GM12874 (cell line): ENCODE data around the gene CD68.

Experiments used
- TF ChIP-seq, protein P1 (sequence below): IDR thresholded peaks from 2 replicates; pipeline ENCODE4 v1.5.1; 2011; ENCODE audit warnings: low read depth, mild to moderate bottlenecking, control low read depth, low read length, moderate library complexity; ENCODE audit not compliant: insufficient read depth

Gene CD68

DNA sequence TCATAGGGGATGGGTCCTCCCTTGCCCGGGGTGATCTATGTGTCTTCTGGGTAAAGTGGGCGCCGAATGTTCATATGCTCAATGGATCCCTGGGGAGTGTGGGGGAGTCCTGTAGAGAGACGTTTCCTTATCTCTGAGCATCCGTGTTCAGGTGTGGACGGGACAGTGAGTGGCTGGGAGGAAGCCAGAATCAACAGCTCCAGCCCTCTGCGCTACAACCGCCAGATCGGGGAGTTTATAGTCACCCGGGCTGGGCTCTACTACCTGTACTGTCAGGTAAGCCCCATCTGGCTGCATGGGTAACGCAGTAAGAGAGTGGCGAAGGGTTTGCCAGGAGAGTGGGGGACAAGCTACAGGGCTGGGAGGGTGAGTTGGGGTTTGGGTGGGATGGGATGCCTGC is 22.8 kb upstream of the CD68 start:
- TF ChIP-seq, protein P1, sequence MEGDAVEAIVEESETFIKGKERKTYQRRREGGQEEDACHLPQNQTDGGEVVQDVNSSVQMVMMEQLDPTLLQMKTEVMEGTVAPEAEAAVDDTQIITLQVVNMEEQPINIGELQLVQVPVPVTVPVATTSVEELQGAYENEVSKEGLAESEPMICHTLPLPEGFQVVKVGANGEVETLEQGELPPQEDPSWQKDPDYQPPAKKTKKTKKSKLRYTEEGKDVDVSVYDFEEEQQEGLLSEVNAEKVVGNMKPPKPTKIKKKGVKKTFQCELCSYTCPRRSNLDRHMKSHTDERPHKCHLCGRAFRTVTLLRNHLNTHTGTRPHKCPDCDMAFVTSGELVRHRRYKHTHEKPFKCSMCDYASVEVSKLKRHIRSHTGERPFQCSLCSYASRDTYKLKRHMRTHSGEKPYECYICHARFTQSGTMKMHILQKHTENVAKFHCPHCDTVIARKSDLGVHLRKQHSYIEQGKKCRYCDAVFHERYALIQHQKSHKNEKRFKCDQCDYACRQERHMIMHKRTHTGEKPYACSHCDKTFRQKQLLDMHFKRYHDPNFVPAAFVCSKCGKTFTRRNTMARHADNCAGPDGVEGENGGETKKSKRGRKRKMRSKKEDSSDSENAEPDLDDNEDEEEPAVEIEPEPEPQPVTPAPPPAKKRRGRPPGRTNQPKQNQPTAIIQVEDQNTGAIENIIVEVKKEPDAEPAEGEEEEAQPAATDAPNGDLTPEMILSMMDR, result no peak

DNA sequence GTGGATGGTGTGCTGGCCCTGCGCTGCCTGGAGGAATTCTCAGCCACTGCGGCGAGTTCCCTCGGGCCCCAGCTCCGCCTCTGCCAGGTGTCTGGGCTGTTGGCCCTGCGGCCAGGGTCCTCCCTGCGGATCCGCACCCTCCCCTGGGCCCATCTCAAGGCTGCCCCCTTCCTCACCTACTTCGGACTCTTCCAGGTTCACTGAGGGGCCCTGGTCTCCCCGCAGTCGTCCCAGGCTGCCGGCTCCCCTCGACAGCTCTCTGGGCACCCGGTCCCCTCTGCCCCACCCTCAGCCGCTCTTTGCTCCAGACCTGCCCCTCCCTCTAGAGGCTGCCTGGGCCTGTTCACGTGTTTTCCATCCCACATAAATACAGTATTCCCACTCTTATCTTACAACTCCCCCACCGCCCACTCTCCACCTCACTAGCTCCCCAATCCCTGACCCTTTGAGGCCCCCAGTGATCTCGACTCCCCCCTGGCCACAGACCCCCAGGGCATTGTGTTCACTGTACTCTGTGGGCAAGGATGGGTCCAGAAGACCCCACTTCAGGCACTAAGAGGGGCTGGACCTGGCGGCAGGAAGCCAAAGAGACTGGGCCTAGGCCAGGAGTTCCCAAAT is 22.2 kb upstream of the CD68 start:
- TF ChIP-seq, protein P1, result no peak

- TF ChIP-seq, protein P1, result no peak
These were observed 21.5 kb upstream of the CD68 start for GRCh38 chr17:7557775-7558543.

- TF ChIP-seq, protein P1, result no peak
These were observed 20.7 kb upstream of the CD68 start, which contains the start of gene TNFSF13 for GRCh38 chr17:7558544-7559319. TNFSF13 (plus strand) TSS chr17:7558750; CDS start chr17:7559040, 290 bp downstream.

DNA sequence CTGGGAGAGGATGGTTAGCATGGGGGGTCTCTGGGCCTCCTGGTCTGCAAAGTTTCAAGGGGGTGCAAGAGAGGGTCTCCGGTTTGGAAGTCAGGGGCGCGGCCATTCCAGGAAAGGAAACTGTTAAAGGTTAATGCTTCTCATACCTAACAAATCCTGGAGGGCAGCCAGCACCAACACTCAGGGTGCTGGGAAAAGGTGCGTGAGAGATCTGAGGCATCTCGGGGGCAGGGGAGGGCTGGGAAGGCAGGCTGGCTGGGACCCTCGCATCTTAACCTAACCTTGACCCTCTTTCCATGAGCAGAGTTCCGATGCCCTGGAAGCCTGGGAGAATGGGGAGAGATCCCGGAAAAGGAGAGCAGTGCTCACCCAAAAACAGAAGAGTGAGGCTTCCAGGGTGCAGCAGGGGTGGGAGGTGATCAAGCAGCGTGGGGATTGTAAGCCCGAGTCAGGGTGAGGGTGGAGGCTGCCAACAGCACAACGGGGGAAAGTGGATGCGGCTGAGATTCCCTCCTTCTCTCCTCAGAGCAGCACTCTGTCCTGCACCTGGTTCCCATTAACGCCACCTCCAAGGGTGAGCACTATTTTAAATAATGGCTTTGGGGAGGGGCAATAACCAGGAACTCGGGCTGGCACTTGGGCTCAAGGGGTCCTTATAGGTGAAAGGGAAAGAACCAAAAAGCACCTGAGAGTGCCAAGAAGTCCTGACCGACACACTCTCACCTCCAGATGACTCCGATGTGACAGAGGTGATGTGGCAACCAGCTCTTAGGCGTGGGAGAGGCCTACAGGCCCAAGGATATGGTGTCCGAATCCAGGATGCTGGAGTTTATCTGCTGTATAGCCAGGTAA is 19.9 kb upstream of the CD68 start:
- TF ChIP-seq, protein P1, result no peak

DNA sequence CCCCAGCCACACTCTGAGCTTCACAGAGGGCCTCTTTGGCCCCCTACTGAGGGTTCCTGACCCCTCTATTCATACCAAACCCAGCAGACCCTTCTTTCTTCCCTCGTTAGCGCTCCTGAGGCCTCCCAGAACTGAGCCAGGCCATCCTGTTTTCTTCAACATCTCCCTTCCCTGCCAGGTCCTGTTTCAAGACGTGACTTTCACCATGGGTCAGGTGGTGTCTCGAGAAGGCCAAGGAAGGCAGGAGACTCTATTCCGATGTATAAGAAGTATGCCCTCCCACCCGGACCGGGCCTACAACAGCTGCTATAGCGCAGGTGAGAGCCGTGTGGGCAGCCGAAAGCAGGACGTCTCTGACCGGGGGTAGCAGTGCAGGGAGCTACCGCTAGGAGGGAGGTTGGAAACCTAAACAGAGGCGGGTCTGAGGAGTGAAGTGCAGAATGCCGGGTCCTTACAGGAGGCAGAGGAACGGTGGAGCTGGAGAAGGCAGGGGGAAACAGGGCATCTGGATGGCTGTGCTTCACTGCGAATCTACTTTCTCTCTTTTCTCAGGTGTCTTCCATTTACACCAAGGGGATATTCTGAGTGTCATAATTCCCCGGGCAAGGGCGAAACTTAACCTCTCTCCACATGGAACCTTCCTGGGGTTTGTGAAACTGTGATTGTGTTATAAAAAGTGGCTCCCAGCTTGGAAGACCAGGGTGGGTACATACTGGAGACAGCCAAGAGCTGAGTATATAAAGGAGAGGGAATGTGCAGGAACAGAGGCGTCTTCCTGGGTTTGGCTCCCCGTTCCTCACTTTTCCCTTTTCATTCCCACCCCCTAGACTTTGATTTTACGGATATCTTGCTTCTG is 19.0 kb upstream of the CD68 start:
- TF ChIP-seq, protein P1, result peak; percentile 90
